GM19351 (cell line): Measurements from ENCODE around the gene TM9SF1.

ENCODE experiments used
- ATAC-seq: cut with Tn5 transposase; IDR thresholded peaks from one replicate; pipeline ENCODE4 v1.9.1; 2021; ENCODE audit warnings: mild to moderate bottlenecking, moderate library complexity; ENCODE audit not compliant: unreplicated experiment

TM9SF1 gene

DNA sequence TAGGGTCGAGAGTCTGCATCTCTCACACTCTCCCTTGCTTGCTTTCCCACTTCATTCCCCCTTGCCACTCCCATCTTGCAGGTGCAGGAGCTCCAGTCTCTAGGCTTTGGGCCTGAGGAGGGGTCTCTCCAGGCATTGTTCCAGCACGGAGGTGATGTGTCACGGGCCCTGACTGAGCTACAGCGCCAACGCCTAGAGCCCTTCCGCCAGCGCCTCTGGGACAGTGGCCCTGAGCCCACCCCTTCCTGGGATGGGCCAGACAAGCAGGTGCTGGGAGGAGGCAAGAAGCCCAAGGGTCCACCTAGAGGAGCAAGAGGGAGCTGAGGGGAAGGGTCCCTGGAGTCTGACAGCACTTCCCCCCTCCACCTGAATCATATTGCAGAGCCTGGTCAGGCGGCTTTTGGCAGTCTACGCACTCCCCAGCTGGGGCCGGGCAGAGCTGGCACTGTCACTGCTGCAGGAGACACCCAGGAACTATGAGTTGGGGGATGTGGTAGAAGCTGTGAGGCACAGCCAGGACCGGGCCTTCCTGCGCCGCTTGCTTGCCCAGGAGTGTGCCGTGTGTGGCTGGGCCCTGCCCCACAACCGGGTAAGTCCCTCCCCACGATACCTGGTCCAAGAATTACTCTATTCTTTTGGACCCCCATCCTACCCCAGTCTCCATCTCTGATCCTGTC is 43.7 kb downstream of the TM9SF1 start:
- ATAC-seq, result no peak

DNA sequence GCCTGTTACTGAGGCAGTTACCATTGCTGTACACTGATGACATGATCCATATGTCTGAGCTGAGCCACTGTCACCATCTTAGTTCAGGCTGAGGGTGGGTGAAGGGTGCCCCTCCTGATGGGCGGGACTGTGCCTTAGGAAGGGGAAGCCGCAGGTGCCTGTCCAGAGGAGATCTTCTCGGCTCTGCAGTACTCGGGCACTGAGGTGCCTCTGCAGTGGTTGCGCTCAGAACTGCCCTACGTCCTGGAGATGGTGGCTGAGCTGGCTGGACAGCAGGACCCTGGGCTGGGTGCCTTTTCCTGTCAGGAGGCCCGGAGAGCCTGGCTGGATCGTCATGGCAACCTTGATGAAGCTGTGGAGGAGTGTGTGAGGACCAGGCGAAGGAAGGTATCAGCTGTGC is 44.2 kb downstream of the TM9SF1 start:
- no peak for ATAC-seq

- no peak for ATAC-seq
These were observed 44.7 kb downstream of the TM9SF1 start for GRCh38 chr14:24150567-24150966.

- ATAC-seq, result no peak
These were observed 45.2 kb downstream of the TM9SF1 start for GRCh38 chr14:24150061-24150460.

GRCh38 chr14:24149302-24149969 is 45.8 kb downstream of the TM9SF1 start:
- no peak for ATAC-seq

DNA sequence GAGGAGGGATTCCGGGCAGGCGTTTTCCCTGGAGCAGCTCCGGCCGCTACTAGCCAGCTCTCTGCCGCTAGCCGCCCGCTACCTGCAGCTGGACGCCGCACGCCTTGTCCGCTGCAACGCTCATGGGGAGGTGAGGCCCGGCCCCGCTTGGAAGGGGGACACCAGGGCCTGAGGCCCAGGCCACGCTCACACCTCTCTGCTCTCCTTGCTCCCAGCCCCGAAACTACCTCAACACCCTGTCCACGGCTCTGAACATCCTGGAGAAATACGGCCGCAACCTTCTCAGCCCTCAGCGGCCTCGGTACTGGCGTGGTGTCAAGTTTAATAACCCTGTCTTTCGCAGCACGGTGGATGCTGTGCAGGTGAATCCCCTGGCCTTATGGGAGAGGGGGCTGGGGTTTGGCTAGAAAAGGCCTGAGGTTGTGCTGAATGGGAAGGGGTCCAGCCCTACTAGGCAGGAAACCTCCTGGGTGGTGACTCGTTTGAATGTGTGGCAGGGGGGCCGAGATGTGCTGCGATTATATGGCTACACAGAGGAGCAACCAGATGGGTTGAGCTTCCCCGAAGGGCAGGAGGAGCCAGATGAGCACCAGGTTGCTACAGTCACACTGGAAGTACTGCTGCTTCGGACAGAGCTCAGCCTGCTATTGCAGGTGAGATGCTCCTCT is 47.3 kb downstream of the TM9SF1 start:
- no peak for ATAC-seq

DNA sequence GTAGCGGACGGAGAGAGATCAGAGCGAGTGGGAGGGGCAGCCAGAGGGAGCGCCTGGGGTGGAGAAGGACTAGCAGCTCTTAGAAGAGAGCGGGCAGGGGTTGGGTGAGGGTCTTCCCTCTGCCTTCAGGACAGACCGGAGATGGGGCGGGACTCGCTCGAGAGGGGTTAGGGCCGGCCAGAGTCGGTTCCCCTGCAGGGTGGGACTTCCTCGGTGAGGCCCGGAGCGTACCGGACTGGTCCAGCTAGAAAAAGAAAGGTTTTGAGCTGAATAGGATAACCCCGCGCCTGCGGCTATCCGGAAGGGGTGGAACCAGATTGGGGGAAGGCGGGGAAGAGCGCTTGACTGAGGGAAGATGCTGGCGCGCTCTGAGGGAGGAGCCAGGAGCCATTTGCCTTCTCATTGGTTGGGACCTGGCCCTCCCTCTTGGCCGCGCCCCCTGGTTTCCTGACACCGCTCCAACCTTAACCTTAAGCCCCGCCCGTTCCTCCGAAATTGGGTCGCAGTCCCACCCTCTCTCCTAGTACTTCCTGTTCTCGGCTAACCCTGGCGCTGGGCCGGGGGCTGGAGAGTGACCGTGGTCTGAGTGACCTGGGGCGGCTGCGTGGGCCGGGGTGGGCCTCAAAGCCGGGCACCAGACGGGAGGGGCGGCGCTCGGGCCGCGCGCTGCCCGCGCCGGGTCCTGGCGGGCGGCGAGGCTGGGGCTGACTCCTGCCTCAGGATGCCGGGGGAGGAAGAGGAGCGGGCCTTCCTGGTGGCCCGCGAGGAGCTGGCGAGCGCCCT is 48.1 kb downstream of the TM9SF1 start, which contains the start of gene RNF31:
TSS of gene RNF31 (plus strand) at position 521 of the 783 bp plus-strand sequence. CDS start at position 722, 201 bp downstream.
- ATAC-seq, result peak; percentile 80

DNA sequence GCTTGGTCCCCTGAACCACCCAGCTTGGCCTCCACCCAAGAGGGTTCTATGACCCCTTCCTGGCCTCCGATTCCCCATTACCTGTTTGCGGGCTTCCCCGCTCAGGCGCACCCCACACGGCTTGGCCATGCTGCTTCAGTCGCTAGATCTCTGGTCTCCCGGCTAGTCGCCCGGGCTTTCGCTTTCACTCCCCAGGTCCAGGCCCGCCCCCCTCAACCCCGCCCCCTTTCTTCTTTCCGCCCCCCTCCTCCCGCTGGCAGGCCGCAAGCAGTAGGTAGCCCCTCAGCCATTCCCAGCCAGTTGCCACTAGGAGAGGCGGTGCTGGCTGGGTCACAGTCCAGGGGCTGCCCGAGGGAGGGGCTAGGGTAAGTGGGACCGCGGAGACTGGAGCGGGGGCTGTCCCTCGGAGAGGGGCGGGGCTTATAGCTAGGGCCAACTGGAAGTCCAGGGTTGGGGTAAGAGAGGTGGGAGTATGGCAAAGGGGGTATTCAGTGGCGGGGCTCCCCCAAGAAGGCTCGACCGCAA is 48.7 kb downstream of the TM9SF1 start, which contains the start of gene PSME2:
TSS of gene PSME2 (minus strand) at position 158 of the 525 bp plus-strand sequence. CDS start at position 129, 29 bp downstream.
- ATAC-seq, result peak; percentile 65

DNA sequence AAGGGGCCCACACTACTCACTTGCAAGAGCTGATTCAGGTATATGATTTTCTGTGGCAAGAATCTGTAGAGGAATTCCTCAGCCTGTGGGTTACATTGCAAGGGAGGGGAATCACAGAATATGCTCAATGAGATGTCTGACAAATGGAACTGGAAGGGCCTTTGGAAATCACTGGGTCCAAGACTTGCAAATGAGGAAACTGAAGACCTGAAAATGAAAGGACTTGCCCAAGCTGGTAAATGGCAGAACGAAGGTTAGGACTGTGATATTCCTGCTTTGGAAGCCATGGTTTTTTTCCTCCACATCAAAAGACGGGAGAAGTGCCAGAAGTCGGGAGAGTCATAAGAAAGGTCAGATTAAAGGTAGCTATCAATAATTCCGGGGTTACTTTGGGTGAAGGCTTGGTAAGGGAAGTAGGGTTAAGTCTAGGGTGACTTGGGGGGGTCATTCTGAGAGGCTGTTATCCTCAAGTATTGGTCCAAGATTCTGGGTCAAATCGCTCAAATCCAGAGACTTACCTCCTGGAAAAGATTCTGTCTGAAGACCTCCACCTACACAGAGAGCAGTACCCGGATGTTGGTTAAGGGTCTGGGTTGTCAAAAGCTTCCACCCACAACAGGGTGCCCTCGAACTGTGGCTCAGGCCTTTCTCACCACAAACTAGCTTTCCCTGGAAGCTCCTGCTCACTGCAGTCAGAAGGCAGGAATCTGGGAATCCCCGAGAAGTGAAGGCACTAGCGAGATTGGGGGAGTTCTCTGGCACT is 49.4 kb downstream of the TM9SF1 start:
- no peak for ATAC-seq

- no peak for ATAC-seq
These were observed 50.0 kb downstream of the TM9SF1 start for GRCh38 chr14:24145219-24145618.

DNA sequence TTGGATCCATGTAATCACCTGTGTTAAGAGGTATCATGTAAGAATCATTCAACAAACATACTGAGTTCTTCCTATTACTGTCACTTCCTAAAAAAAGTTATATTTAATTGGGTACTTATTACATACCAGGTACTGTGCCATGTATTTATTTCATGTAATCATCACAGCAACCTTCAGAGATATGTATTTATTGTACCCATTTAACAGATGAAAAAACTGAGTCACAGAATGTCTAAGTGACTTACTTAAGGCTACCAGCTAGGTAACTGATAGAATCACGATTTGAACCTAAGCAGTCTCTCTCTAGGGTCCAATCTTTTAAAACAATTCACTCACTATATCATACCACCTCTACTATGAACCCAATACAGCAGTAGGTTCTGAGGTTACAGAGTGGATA is 50.8 kb downstream of the TM9SF1 start:
- no peak for ATAC-seq

GRCh38 chr14:24143511-24143910 is 51.7 kb downstream of the TM9SF1 start:
- ATAC-seq, result no peak

GRCh38 chr14:24141097-24141880 is 54.0 kb downstream of the TM9SF1 start, which contains the start of gene EMC9:
Gene EMC9, minus strand, starts transcription at chr14:24141591. Its CDS starts 287 bp downstream, at chr14:24141304.
- ATAC-seq, result peak; percentile 86

- ATAC-seq, result no peak
These were observed 55.8 kb downstream of the TM9SF1 start for GRCh38 chr14:24139272-24139934.
